NCI-H345 treated with DMSO at 0.1 percent for 48 hours (cell line): Measurements from ENCODE around the gene GSTM3.
"Not testable (repeated sequence)": the region's sequence is repeated elsewhere in the genome, so short reads cannot be mapped to it uniquely, and the experiment has no call there.

ENCODE experiments used
- DNase-seq: peaks from one replicate; lab custom pipeline; 2025; ENCODE audit not compliant: unreplicated experiment; lab: John Stamatoyannopoulos, UW

Gene GSTM3

GRCh38 chr1:109705411-109705810 lies 35.4 kb downstream of the GSTM3 start:
- no peak for DNase-seq

GRCh38 chr1:109704173-109704572 lies 36.7 kb downstream of the GSTM3 start:
- DNase-seq = no peak

- DNase-seq = not testable (repeated sequence)
Measured at GRCh38 chr1:109702940-109703339, 37.9 kb downstream of the GSTM3 start.

GRCh38 chr1:109697861-109698260 lies 43.0 kb downstream of the GSTM3 start:
- not testable (repeated sequence) for DNase-seq

- DNase-seq = no peak
Measured at GRCh38 chr1:109697066-109697465, 43.8 kb downstream of the GSTM3 start.

GRCh38 chr1:109695138-109695537 lies 45.7 kb downstream of the GSTM3 start:
- DNase-seq = not testable (repeated sequence)

GRCh38 chr1:109694400-109694799 lies 46.4 kb downstream of the GSTM3 start:
- not testable (repeated sequence) for DNase-seq

- DNase-seq = no peak
Measured at GRCh38 chr1:109691759-109692158, 49.1 kb downstream of the GSTM3 start.

- DNase-seq = no peak
Measured at GRCh38 chr1:109689844-109690405, 50.9 kb downstream of the GSTM3 start.

- no peak for DNase-seq
Measured at GRCh38 chr1:109687641-109688499, 53.0 kb downstream of the GSTM3 start, which contains the start of gene GSTM1. Gene GSTM1 (plus strand): TSS chr1:109687817. CDS start chr1:109687874, 57 bp downstream.

- not testable (repeated sequence) for DNase-seq
Measured at GRCh38 chr1:109687109-109687508, 53.7 kb downstream of the GSTM3 start.

- DNase-seq = not testable (repeated sequence)
Measured at GRCh38 chr1:109685890-109686289, 54.9 kb downstream of the GSTM3 start.

GRCh38 chr1:109685399-109685798 lies 55.4 kb downstream of the GSTM3 start:
- DNase-seq = not testable (repeated sequence)

GRCh38 chr1:109684777-109685176 lies 56.1 kb downstream of the GSTM3 start:
- DNase-seq = not testable (repeated sequence)
